ENCODE data around the gene RASAL2. TPM values are rescaled to one million over a fixed set of nuclear protein-coding genes. Genes with fewer than 3 reads are reported as not detected.
A peak's percentile ranks its signal among the peaks of the same experiment; 100 is the strongest.

Gene RASAL2
- total and polyA plus RNA-seq, 2 of the 13 experiments (the other 11 are each of a cell fraction or from before 2014, with no cell fraction given), result 5.4 to 5.9 TPM

DNA sequence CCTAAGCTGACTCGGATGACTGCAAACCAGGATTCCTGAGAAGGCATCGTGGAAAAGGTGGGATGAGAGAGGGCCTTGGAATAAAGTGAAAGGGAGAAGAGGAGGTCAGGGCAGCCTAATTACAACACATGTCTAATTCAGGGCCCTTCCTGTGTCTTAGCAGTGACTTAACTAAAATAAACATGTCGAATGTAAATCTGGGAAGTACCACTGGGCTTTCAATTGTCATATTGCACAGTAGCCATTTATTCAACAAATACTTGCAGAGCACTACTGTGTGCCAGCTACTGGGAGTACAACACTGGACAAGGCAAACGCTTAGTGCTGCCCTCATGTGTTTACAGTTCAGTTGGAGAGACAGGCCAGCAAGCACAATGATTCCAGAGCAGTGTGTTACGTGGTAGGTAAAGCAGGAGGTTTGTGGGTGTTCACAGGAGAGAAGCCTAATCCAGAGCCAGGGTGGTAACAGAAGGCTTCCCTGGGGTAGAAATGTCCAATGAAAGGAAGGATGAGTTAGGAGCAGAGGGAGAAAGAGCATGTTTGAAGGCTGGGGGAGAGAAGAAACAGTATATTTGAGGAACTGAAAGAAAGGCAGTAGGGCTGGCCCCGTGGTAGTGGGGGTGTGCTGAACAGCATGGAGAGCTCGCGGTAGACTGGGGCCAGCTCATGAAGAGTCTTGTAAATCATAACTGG is 38.0 kb upstream of the RASAL2 start (continued):
- TF ChIP-seq ZSCAN21 (CRISPR knock-in tag; IDR thresholded peaks at IDR 0.05; ENCODE audit: borderline replicate concordance), result no peak
- peak; percentile 36; the same call in 1 of the 2 replicates for TF ChIP-seq KMT2B (CRISPR knock-in tag; IDR thresholded peaks at IDR 0.05)
- no peak for TF ChIP-seq ZNF383 (CRISPR knock-in tag; IDR thresholded peaks at IDR 0.05; ENCODE audit: borderline replicate concordance)
- TF ChIP-seq ZBTB7B (CRISPR knock-in tag; IDR thresholded peaks at IDR 0.05), result no peak
- TF ChIP-seq, protein P1, sequence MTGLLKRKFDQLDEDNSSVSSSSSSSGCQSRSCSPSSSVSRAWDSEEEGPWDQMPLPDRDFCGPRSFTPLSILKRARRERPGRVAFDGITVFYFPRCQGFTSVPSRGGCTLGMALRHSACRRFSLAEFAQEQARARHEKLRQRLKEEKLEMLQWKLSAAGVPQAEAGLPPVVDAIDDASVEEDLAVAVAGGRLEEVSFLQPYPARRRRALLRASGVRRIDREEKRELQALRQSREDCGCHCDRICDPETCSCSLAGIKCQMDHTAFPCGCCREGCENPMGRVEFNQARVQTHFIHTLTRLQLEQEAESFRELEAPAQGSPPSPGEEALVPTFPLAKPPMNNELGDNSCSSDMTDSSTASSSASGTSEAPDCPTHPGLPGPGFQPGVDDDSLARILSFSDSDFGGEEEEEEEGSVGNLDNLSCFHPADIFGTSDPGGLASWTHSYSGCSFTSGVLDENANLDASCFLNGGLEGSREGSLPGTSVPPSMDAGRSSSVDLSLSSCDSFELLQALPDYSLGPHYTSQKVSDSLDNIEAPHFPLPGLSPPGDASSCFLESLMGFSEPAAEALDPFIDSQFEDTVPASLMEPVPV (CRISPR knock-in tag; IDR thresholded peaks at IDR 0.05), result no peak
- TF ChIP-seq ZFP37 (CRISPR knock-in tag; IDR thresholded peaks at IDR 0.05; ENCODE audit: borderline replicate concordance), result no peak
- TF ChIP-seq, protein P2, sequence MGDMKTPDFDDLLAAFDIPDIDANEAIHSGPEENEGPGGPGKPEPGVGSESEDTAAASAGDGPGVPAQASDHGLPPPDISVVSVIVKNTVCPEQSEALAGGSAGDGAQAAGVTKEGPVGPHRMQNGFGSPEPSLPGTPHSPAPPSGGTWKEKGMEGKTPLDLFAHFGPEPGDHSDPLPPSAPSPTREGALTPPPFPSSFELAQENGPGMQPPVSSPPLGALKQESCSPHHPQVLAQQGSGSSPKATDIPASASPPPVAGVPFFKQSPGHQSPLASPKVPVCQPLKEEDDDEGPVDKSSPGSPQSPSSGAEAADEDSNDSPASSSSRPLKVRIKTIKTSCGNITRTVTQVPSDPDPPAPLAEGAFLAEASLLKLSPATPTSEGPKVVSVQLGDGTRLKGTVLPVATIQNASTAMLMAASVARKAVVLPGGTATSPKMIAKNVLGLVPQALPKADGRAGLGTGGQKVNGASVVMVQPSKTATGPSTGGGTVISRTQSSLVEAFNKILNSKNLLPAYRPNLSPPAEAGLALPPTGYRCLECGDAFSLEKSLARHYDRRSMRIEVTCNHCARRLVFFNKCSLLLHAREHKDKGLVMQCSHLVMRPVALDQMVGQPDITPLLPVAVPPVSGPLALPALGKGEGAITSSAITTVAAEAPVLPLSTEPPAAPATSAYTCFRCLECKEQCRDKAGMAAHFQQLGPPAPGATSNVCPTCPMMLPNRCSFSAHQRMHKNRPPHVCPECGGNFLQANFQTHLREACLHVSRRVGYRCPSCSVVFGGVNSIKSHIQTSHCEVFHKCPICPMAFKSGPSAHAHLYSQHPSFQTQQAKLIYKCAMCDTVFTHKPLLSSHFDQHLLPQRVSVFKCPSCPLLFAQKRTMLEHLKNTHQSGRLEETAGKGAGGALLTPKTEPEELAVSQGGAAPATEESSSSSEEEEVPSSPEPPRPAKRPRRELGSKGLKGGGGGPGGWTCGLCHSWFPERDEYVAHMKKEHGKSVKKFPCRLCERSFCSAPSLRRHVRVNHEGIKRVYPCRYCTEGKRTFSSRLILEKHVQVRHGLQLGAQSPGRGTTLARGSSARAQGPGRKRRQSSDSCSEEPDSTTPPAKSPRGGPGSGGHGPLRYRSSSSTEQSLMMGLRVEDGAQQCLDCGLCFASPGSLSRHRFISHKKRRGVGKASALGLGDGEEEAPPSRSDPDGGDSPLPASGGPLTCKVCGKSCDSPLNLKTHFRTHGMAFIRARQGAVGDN (CRISPR knock-in tag; IDR thresholded peaks at IDR 0.05), result no peak
- no peak; the same call in 1 of the 2 replicates for TF ChIP-seq ZNF232 (CRISPR knock-in tag; IDR thresholded peaks at IDR 0.05; ENCODE audit: borderline replicate concordance)
- TF ChIP-seq ZNF121 (CRISPR knock-in tag; IDR thresholded peaks at IDR 0.05), result no peak
- TF ChIP-seq, protein P3, sequence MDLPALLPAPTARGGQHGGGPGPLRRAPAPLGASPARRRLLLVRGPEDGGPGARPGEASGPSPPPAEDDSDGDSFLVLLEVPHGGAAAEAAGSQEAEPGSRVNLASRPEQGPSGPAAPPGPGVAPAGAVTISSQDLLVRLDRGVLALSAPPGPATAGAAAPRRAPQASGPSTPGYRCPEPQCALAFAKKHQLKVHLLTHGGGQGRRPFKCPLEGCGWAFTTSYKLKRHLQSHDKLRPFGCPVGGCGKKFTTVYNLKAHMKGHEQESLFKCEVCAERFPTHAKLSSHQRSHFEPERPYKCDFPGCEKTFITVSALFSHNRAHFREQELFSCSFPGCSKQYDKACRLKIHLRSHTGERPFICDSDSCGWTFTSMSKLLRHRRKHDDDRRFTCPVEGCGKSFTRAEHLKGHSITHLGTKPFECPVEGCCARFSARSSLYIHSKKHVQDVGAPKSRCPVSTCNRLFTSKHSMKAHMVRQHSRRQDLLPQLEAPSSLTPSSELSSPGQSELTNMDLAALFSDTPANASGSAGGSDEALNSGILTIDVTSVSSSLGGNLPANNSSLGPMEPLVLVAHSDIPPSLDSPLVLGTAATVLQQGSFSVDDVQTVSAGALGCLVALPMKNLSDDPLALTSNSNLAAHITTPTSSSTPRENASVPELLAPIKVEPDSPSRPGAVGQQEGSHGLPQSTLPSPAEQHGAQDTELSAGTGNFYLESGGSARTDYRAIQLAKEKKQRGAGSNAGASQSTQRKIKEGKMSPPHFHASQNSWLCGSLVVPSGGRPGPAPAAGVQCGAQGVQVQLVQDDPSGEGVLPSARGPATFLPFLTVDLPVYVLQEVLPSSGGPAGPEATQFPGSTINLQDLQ (CRISPR knock-in tag; IDR thresholded peaks at IDR 0.05), result no peak
- TF ChIP-seq, protein P4, sequence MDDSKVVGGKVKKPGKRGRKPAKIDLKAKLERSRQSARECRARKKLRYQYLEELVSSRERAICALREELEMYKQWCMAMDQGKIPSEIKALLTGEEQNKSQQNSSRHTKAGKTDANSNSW (CRISPR knock-in tag; IDR thresholded peaks at IDR 0.05; ENCODE audit: borderline replicate concordance), result no peak
- TF ChIP-seq, protein P5, sequence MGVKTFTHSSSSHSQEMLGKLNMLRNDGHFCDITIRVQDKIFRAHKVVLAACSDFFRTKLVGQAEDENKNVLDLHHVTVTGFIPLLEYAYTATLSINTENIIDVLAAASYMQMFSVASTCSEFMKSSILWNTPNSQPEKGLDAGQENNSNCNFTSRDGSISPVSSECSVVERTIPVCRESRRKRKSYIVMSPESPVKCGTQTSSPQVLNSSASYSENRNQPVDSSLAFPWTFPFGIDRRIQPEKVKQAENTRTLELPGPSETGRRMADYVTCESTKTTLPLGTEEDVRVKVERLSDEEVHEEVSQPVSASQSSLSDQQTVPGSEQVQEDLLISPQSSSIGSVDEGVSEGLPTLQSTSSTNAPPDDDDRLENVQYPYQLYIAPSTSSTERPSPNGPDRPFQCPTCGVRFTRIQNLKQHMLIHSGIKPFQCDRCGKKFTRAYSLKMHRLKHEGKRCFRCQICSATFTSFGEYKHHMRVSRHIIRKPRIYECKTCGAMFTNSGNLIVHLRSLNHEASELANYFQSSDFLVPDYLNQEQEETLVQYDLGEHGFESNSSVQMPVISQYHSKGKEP (CRISPR knock-in tag; IDR thresholded peaks at IDR 0.05), result no peak
- no peak for TF ChIP-seq ZNF354B (CRISPR knock-in tag; IDR thresholded peaks at IDR 0.05)
- TF ChIP-seq, protein P6, sequence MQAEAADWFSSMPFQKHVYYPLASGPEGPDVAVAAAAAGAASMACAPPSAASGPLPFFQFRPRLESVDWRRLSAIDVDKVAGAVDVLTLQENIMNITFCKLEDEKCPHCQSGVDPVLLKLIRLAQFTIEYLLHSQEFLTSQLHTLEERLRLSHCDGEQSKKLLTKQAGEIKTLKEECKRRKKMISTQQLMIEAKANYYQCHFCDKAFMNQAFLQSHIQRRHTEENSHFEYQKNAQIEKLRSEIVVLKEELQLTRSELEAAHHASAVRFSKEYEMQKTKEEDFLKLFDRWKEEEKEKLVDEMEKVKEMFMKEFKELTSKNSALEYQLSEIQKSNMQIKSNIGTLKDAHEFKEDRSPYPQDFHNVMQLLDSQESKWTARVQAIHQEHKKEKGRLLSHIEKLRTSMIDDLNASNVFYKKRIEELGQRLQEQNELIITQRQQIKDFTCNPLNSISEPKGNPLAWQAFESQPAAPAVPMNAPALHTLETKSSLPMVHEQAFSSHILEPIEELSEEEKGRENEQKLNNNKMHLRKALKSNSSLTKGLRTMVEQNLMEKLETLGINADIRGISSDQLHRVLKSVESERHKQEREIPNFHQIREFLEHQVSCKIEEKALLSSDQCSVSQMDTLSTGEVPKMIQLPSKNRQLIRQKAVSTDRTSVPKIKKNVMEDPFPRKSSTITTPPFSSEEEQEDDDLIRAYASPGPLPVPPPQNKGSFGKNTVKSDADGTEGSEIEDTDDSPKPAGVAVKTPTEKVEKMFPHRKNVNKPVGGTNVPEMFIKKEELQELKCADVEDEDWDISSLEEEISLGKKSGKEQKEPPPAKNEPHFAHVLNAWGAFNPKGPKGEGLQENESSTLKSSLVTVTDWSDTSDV (CRISPR knock-in tag; IDR thresholded peaks at IDR 0.05), result no peak
- TF ChIP-seq RFX3 (CRISPR knock-in tag; IDR thresholded peaks at IDR 0.05), result no peak

Measured in HepG2 (cell line).